ENCODE measurements around the gene GPR35.

The GPR35 gene

DNA sequence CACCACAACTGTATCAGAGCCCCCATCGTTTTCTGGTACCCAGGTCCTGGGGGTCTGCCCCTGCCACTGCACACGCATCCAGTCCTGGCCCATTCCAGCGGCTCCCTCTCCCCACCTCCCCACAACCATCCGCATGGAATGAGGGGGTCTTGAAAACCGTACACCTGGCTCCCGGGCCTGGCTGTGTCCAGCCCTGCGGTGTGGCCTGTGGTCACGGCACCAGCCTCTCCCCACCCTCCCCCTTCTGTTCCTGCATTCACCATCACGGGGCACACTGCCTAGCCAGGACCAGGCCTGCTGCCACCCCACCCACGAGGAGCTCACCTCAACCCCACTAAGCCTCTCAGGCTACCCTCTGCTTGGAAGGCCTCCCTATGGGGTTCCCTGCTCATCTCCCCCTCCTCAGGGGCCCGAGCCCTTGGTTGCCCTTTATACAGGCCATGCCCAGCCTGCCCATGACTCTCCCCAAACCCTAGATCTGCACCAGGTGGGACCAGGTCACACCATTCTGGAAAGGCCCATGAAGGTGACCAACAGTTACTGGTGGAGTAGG, 11.4 kb downstream of the GPR35 start:
- Histone ChIP-seq H3K27ac (ENCODE audit: low read length) (no peak overlapping the region), H3K36me3 (ENCODE audit: insufficient read depth, low read length) (no peaks in the 10 kb centered on the region), H3K4me2 (ENCODE audit: insufficient read depth, low read length) (no peak overlapping the region), H2AFZ (ENCODE audit: low read depth, low read length) (no peak overlapping the region), H3K4me1 (ENCODE audit: insufficient read depth, low read length) (no peaks in the 10 kb centered on the region), H3K27me3 (ENCODE audit: insufficient read depth, low read length, poor library complexity) (no peaks in the 10 kb centered on the region), H4K20me1 (ENCODE audit: insufficient read depth, low read length) (no peaks in the 10 kb centered on the region), H3K79me2 (ENCODE audit: insufficient read depth, low read length) (no peaks in the 10 kb centered on the region), H3K9ac (ENCODE audit: low read depth, low read length) (no peak overlapping the region), H3K9me3 (ENCODE audit: insufficient read depth, low read length, severe bottlenecking) (peaks cover 18% of the 10 kb centered on the region), H3K4me3 (ENCODE audit: low read depth in 1 of 2, low read length in 2 of 2) (no peak overlapping the region)
- DNase-seq (no peak), ATAC-seq (ENCODE audit: insufficient read depth, low read depth) (no peak)
- no peak for TF ChIP-seq EZH2 (IDR thresholded peaks at IDR 0.05; ENCODE audit: borderline replicate concordance, low read depth, low read length, severe bottlenecking)
- TF ChIP-seq, protein P1, sequence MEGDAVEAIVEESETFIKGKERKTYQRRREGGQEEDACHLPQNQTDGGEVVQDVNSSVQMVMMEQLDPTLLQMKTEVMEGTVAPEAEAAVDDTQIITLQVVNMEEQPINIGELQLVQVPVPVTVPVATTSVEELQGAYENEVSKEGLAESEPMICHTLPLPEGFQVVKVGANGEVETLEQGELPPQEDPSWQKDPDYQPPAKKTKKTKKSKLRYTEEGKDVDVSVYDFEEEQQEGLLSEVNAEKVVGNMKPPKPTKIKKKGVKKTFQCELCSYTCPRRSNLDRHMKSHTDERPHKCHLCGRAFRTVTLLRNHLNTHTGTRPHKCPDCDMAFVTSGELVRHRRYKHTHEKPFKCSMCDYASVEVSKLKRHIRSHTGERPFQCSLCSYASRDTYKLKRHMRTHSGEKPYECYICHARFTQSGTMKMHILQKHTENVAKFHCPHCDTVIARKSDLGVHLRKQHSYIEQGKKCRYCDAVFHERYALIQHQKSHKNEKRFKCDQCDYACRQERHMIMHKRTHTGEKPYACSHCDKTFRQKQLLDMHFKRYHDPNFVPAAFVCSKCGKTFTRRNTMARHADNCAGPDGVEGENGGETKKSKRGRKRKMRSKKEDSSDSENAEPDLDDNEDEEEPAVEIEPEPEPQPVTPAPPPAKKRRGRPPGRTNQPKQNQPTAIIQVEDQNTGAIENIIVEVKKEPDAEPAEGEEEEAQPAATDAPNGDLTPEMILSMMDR (IDR thresholded peaks at IDR 0.05; ENCODE audit: borderline replicate concordance, extremely low read depth, low read length, poor library complexity, severe bottlenecking): no peak

DNA sequence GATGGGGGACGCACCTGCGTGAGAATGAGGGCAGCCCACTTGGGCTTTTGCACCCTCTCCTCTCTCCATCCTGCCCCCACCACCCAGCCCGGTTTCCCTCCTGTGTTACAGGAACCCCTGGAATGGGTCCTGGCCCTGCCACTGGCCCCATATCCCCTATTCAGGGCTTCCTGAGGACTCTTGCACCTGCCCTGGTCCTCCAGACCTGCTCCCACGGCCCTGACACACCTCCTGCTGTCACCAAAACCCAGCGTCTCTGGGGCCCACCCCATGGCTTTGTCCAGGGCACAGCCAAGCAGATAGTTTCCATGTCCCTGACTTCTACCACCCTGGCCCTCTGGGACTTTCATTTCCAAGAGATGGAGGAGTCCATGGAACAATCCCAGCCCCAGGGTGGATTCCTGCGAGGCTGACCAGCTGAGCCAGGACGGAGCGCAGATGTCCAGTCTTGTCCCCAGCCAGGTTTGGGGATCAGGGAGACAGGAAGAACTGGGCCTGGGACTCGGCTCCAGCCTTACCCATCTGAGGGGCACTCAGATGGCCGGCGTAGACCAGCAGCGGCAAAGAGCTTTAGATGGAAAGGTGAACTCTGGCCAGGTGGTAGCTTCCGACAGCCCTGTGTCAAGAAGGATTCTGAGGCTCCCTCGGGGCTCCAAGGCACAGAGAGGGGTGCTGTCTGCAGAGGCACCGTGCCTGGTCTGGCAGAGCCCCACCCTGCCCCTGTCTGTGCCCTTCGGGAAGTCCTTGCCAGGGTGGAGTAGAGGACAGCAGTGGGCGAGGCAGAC, 12.0 kb downstream of the GPR35 start:
- Histone ChIP-seq H3K79me2 (ENCODE audit: insufficient read depth, low read length) (no peaks in the 10 kb centered on the region), H3K9ac (ENCODE audit: low read depth, low read length) (no peak overlapping the region), H3K9me3 (ENCODE audit: insufficient read depth, low read length, severe bottlenecking) (peaks cover 15% of the 10 kb centered on the region), H2AFZ (ENCODE audit: low read depth, low read length) (no peak overlapping the region), H3K4me3 (ENCODE audit: low read depth in 1 of 2, low read length in 2 of 2) (no peak overlapping the region), H3K27me3 (ENCODE audit: insufficient read depth, low read length, poor library complexity) (no peaks in the 10 kb centered on the region), H3K4me2 (ENCODE audit: insufficient read depth, low read length) (no peak overlapping the region), H3K4me1 (ENCODE audit: insufficient read depth, low read length) (no peaks in the 10 kb centered on the region), H3K36me3 (ENCODE audit: insufficient read depth, low read length) (no peaks in the 10 kb centered on the region), H3K27ac (ENCODE audit: low read length) (no peak overlapping the region), H4K20me1 (ENCODE audit: insufficient read depth, low read length) (no peaks in the 10 kb centered on the region)
- ATAC-seq (ENCODE audit: insufficient read depth, low read depth) (no peak), DNase-seq (no peak)
- TF ChIP-seq, protein P1 (IDR thresholded peaks at IDR 0.05; ENCODE audit: borderline replicate concordance, extremely low read depth, low read length, poor library complexity, severe bottlenecking): no peak
- no peak for TF ChIP-seq EZH2 (IDR thresholded peaks at IDR 0.05; ENCODE audit: borderline replicate concordance, low read depth, low read length, severe bottlenecking)

DNA sequence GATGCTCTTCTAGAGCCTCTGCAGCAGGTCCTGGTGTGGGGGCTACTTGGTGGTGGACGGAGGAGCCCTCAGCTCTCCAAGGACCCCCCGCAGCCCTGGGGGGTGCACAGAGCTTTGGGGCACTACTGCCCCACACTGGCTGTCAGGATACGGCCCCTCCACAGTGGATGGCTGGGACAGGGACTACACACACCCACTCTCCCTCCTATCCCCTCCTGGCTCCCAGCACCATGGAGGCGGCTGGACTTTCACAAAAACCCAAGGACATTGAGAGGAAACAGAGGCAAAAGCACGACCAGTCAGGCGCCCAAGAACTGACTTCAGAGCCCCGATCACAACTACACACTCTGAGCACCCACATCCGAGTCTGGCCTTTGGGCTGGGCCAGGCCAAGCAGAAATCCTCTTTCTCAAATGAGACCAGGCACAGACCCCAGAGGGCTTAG, 12.6 kb downstream of the GPR35 start:
- no peaks in the 10 kb centered on the region for H3K79me2 ChIP-seq (ENCODE audit: insufficient read depth, low read length)
- no peak overlapping the region for H3K9ac ChIP-seq (ENCODE audit: low read depth, low read length)
- H4K20me1 ChIP-seq (ENCODE audit: insufficient read depth, low read length): no peaks in the 10 kb centered on the region
- H3K9me3 ChIP-seq (ENCODE audit: insufficient read depth, low read length, severe bottlenecking): peaks cover 15% of the 10 kb centered on the region
- DNase-seq: no peak
- no peak overlapping the region for H2AFZ ChIP-seq (ENCODE audit: low read depth, low read length)
- no peak overlapping the region for H3K4me3 ChIP-seq (ENCODE audit: low read depth in 1 of 2, low read length in 2 of 2)
- no peaks in the 10 kb centered on the region for H3K4me1 ChIP-seq (ENCODE audit: insufficient read depth, low read length)
- ATAC-seq (ENCODE audit: insufficient read depth, low read depth): no peak
- TF ChIP-seq EZH2 (IDR thresholded peaks at IDR 0.05; ENCODE audit: borderline replicate concordance, low read depth, low read length, severe bottlenecking): no peak
- TF ChIP-seq, protein P1 (IDR thresholded peaks at IDR 0.05; ENCODE audit: borderline replicate concordance, extremely low read depth, low read length, poor library complexity, severe bottlenecking): no peak
- H3K4me2 ChIP-seq (ENCODE audit: insufficient read depth, low read length): no peak overlapping the region
- no peaks in the 10 kb centered on the region for H3K27me3 ChIP-seq (ENCODE audit: insufficient read depth, low read length, poor library complexity)
- no peaks in the 10 kb centered on the region for H3K36me3 ChIP-seq (ENCODE audit: insufficient read depth, low read length)
- no peak overlapping the region for H3K27ac ChIP-seq (ENCODE audit: low read length)

All from DND-41 (cell line).